Activated T-helper 1 cell treated with anti-CD3 and anti-CD28 coated beads, Interleukin-12 subunit alpha, Interleukin-12 subunit beta, Interleukin-2, Interleukin-4 antibody, amounts not matched to agents 30 ng/mL and 10 ng/mL and 1 ng/mL, durations not matched to agents 14 hours and 24 hours and 36 hours (primary cell): Measurements from ENCODE around the gene SHLD1. TPM values are rescaled to one million over a fixed set of nuclear protein-coding genes. Genes with fewer than 3 reads are reported as not detected.

Source experiments
- DNase-seq: peaks from one replicate; pipeline ENCODE4 v3.0.0; 2021; ENCODE audit warnings: low spot score
- H3K27ac Mint-ChIP-seq: one replicate; pipeline ENCODE4 v1.8.0; 2021; ENCODE audit warnings: mild to moderate bottlenecking, mixed read lengths
- H3K27me3 Mint-ChIP-seq: one replicate; pipeline ENCODE4 v1.8.0; 2022; ENCODE audit warnings: mild to moderate bottlenecking, moderate library complexity, mixed read lengths; ENCODE audit not compliant: insufficient read depth
- H3K36me3 Mint-ChIP-seq: one replicate; pipeline ENCODE4 v1.8.0; 2021; ENCODE audit warnings: low read depth, mixed read lengths
- H3K4me1 Mint-ChIP-seq: one replicate; pipeline ENCODE4 v1.8.0; 2021; ENCODE audit warnings: low read depth, mixed read lengths
- H3K4me3 Mint-ChIP-seq: one replicate; pipeline ENCODE4 v1.8.0; 2021; ENCODE audit warnings: mild to moderate bottlenecking, moderate library complexity, mixed read lengths
- H3K9me3 Mint-ChIP-seq: one replicate; pipeline ENCODE4 v1.8.0; 2021; ENCODE audit warnings: mixed read lengths
- intact Hi-C: fragments of 100-400 bp; cut with micrococcal nuclease; formaldehyde crosslinking; loops from one replicate; pipeline ENCODE4 v1.15.1; 2024
- total RNA-seq: library from RNA; stranded (reverse); gene quantifications from 2 replicates; pipeline ENCODE4 v1.2.3, GENCODE V29; 2022

SHLD1 gene
- total RNA-seq, 1 donor from 2014 or later = 8.1 TPM

- Mint-ChIP-seq H3K27ac (no peak overlapping the region), H3K4me3 (no peak overlapping the region), H3K36me3 (peaks cover 2% of the 10 kb centered on the region), H3K27me3 (peaks cover 1% of the 10 kb centered on the region), H3K4me1 (peaks cover 20% of the 10 kb centered on the region), H3K9me3 (no peaks in the 10 kb centered on the region)
- no peak for DNase-seq
- intact Hi-C loops = no loop called here
Observed at GRCh38 chr20:5821627-5822215, 71.5 kb downstream of the SHLD1 start.

- intact Hi-C loops = no loop called here
- H3K27ac Mint-ChIP-seq = no peak overlapping the region
- H3K9me3 Mint-ChIP-seq = no peaks in the 10 kb centered on the region
- peaks cover 20% of the 10 kb centered on the region for H3K4me1 Mint-ChIP-seq
- DNase-seq = no peak
- H3K4me3 Mint-ChIP-seq = no peak overlapping the region
- H3K27me3 Mint-ChIP-seq = peaks cover 1% of the 10 kb centered on the region
- H3K36me3 Mint-ChIP-seq = peaks cover 2% of the 10 kb centered on the region
Observed at GRCh38 chr20:5822569-5822968, 72.4 kb downstream of the SHLD1 start.

- H3K9me3 Mint-ChIP-seq = no peaks in the 10 kb centered on the region
- H3K27me3 Mint-ChIP-seq = peaks cover 1% of the 10 kb centered on the region
- DNase-seq = no peak
- no peak overlapping the region for H3K27ac Mint-ChIP-seq
- H3K4me1 Mint-ChIP-seq = peaks cover 20% of the 10 kb centered on the region
- H3K36me3 Mint-ChIP-seq = peaks cover 2% of the 10 kb centered on the region
- no peak overlapping the region for H3K4me3 Mint-ChIP-seq
- intact Hi-C loops = no loop called here
Observed at GRCh38 chr20:5825130-5825719, 75.0 kb downstream of the SHLD1 start.

GRCh38 chr20:5827098-5827853 lies 77.1 kb downstream of the SHLD1 start:
- Mint-ChIP-seq H3K4me3 (no peak overlapping the region), H3K27ac (no peak overlapping the region), H3K9me3 (no peaks in the 10 kb centered on the region), H3K27me3 (peaks cover 1% of the 10 kb centered on the region), H3K4me1 (peaks cover 20% of the 10 kb centered on the region), H3K36me3 (peaks cover 2% of the 10 kb centered on the region)
- DNase-seq = no peak
- intact Hi-C loops = no loop called here

- Mint-ChIP-seq H3K36me3 (peaks cover 2% of the 10 kb centered on the region), H3K27me3 (peaks cover 1% of the 10 kb centered on the region), H3K27ac (no peak overlapping the region), H3K4me1 (peaks cover 16% of the 10 kb centered on the region), H3K9me3 (no peaks in the 10 kb centered on the region), H3K4me3 (no peak overlapping the region)
- intact Hi-C loops = no loop called here
- no peak for DNase-seq
Observed at GRCh38 chr20:5827861-5828260, 77.7 kb downstream of the SHLD1 start.

GRCh38 chr20:5829241-5829809 lies 79.1 kb downstream of the SHLD1 start:
- no peak overlapping the region for H3K27ac Mint-ChIP-seq
- peaks cover 1% of the 10 kb centered on the region for H3K4me1 Mint-ChIP-seq
- DNase-seq = no peak
- intact Hi-C loops = no loop called here
- peaks cover 3% of the 10 kb centered on the region for H3K9me3 Mint-ChIP-seq
- H3K4me3 Mint-ChIP-seq = no peak overlapping the region
- H3K36me3 Mint-ChIP-seq = peaks cover 1% of the 10 kb centered on the region
- no peaks in the 10 kb centered on the region for H3K27me3 Mint-ChIP-seq

- no peak for DNase-seq
- H3K27ac Mint-ChIP-seq = no peak overlapping the region
- H3K4me3 Mint-ChIP-seq = no peak overlapping the region
- intact Hi-C loops = loop anchor here (1.0 kb wide), 1 partner anchor 40 kb away; no protein-coding TSS in a partner anchor
- H3K4me1 Mint-ChIP-seq = peaks cover 17% of the 10 kb centered on the region
- H3K9me3 Mint-ChIP-seq = peaks cover 3% of the 10 kb centered on the region
- no peaks in the 10 kb centered on the region for H3K27me3 Mint-ChIP-seq
- H3K36me3 Mint-ChIP-seq = peaks cover 1% of the 10 kb centered on the region
Observed at GRCh38 chr20:5831539-5832237, 81.5 kb downstream of the SHLD1 start.

GRCh38 chr20:5833309-5833941 lies 83.2 kb downstream of the SHLD1 start:
- no peak overlapping the region for H3K27ac Mint-ChIP-seq
- DNase-seq = no peak
- H3K9me3 Mint-ChIP-seq = peaks cover 3% of the 10 kb centered on the region
- intact Hi-C loops = no loop called here
- H3K4me1 Mint-ChIP-seq = peaks cover 20% of the 10 kb centered on the region
- H3K27me3 Mint-ChIP-seq = no peaks in the 10 kb centered on the region
- H3K4me3 Mint-ChIP-seq = no peak overlapping the region
- peaks cover 1% of the 10 kb centered on the region for H3K36me3 Mint-ChIP-seq

- Mint-ChIP-seq H3K9me3 (peaks cover 3% of the 10 kb centered on the region), H3K27me3 (no peaks in the 10 kb centered on the region), H3K36me3 (peaks cover 1% of the 10 kb centered on the region), H3K27ac (no peak overlapping the region), H3K4me3 (no peak overlapping the region), H3K4me1 (peaks cover 20% of the 10 kb centered on the region)
- DNase-seq = no peak
- intact Hi-C loops = no loop called here
Observed at GRCh38 chr20:5834436-5835005, 84.3 kb downstream of the SHLD1 start.

GRCh38 chr20:5835321-5835821 lies 85.2 kb downstream of the SHLD1 start:
- intact Hi-C loops = no loop called here
- H3K4me3 Mint-ChIP-seq = peak overlapping the region; percentile 28
- DNase-seq = no peak

GRCh38 chr20:5835871-5836270 lies 85.7 kb downstream of the SHLD1 start:
- Mint-ChIP-seq H3K27ac (peak overlapping the region; percentile 60), H3K4me3 (peak overlapping the region; percentile 28)
- intact Hi-C loops = loop anchor here (1.0 kb wide), 1 partner anchor 8 kb away; no protein-coding TSS in a partner anchor

More at GRCh38 chr20:5835321-5835821, 85.2 kb downstream of the SHLD1 start:
- peaks cover 1% of the 10 kb centered on the region for H3K36me3 Mint-ChIP-seq
- H3K9me3 Mint-ChIP-seq = peaks cover 3% of the 10 kb centered on the region
- H3K4me1 Mint-ChIP-seq = peaks cover 20% of the 10 kb centered on the region
- H3K27ac Mint-ChIP-seq = peak overlapping the region; percentile 60
- H3K27me3 Mint-ChIP-seq = peaks cover 3% of the 10 kb centered on the region

GRCh38 chr20:5836569-5836968 lies 86.4 kb downstream of the SHLD1 start:
- Mint-ChIP-seq H3K4me3 (no peak overlapping the region), H3K9me3 (peaks cover 3% of the 10 kb centered on the region), H3K36me3 (peaks cover 1% of the 10 kb centered on the region), H3K27ac (no peak overlapping the region), H3K4me1 (peaks cover 20% of the 10 kb centered on the region), H3K27me3 (peaks cover 3% of the 10 kb centered on the region)
- no peak for DNase-seq
- intact Hi-C loops = loop anchor here (1.0 kb wide), 1 partner anchor 8 kb away; no protein-coding TSS in a partner anchor

More at GRCh38 chr20:5835871-5836270, 85.7 kb downstream of the SHLD1 start:
- H3K36me3 Mint-ChIP-seq = peaks cover 1% of the 10 kb centered on the region
- H3K4me1 Mint-ChIP-seq = peaks cover 20% of the 10 kb centered on the region
- H3K27me3 Mint-ChIP-seq = peaks cover 3% of the 10 kb centered on the region
- peaks cover 3% of the 10 kb centered on the region for H3K9me3 Mint-ChIP-seq
- DNase-seq = no peak
